ENCODE results near the gene PITPNB.

Gene PITPNB

GRCh38 chr22:27859336-27859735 is 59.7 kb downstream of the PITPNB start:
- DNase-seq (ENCODE audit: low read depth, low spot score) = no peak

GRCh38 chr22:27858626-27859025 is 60.4 kb downstream of the PITPNB start:
- no peak for DNase-seq (ENCODE audit: low read depth, low spot score)

- DNase-seq (ENCODE audit: low read depth, low spot score) = no peak
Measured at GRCh38 chr22:27857443-27857842, 61.6 kb downstream of the PITPNB start.

- no peak for DNase-seq (ENCODE audit: low read depth, low spot score)
Measured at GRCh38 chr22:27856386-27856785, 62.7 kb downstream of the PITPNB start.

- no peak for DNase-seq (ENCODE audit: low read depth, low spot score)
Measured at GRCh38 chr22:27853424-27853823, 65.6 kb downstream of the PITPNB start.

- no peak for DNase-seq (ENCODE audit: low read depth, low spot score)
Measured at GRCh38 chr22:27851974-27852746, 66.9 kb downstream of the PITPNB start.

GRCh38 chr22:27850000-27850521 is 69.0 kb downstream of the PITPNB start:
- DNase-seq (ENCODE audit: low read depth, low spot score) = no peak

GRCh38 chr22:27848005-27848404 is 71.1 kb downstream of the PITPNB start:
- DNase-seq (ENCODE audit: low read depth, low spot score) = no peak

- no peak for DNase-seq (ENCODE audit: low read depth, low spot score)
Measured at GRCh38 chr22:27846910-27847309, 72.1 kb downstream of the PITPNB start.

- DNase-seq (ENCODE audit: low read depth, low spot score) = no peak
Measured at GRCh38 chr22:27846248-27846757, 72.8 kb downstream of the PITPNB start.

GRCh38 chr22:27845644-27846043 is 73.4 kb downstream of the PITPNB start:
- DNase-seq (ENCODE audit: low read depth, low spot score) = no peak

- DNase-seq (ENCODE audit: low read depth, low spot score) = no peak
Measured at GRCh38 chr22:27844656-27845591, 74.1 kb downstream of the PITPNB start.

GRCh38 chr22:27844256-27844655 is 74.8 kb downstream of the PITPNB start:
- DNase-seq (ENCODE audit: low read depth, low spot score) = no peak

- no peak for DNase-seq (ENCODE audit: low read depth, low spot score)
Measured at GRCh38 chr22:27843441-27843840, 75.6 kb downstream of the PITPNB start.

- no peak for DNase-seq (ENCODE audit: low read depth, low spot score)
Measured at GRCh38 chr22:27842669-27843431, 76.2 kb downstream of the PITPNB start.

- no peak for DNase-seq (ENCODE audit: low read depth, low spot score)
Measured at GRCh38 chr22:27842201-27842600, 76.9 kb downstream of the PITPNB start.

- no peak for DNase-seq (ENCODE audit: low read depth, low spot score)
Measured at GRCh38 chr22:27840436-27840835, 78.6 kb downstream of the PITPNB start.

- no peak for DNase-seq (ENCODE audit: low read depth, low spot score)
Measured at GRCh38 chr22:27839057-27839660, 79.9 kb downstream of the PITPNB start.

GRCh38 chr22:27836181-27836580 is 82.9 kb downstream of the PITPNB start:
- DNase-seq (ENCODE audit: low read depth, low spot score) = no peak

GRCh38 chr22:27835446-27835845 is 83.6 kb downstream of the PITPNB start:
- DNase-seq (ENCODE audit: low read depth, low spot score) = no peak
